Colonic mucosa (tissue), 4 donors: ENCODE results near the gene MBTPS2. TPM values are rescaled to one million over a fixed set of nuclear protein-coding genes. Genes with fewer than 3 reads are reported as not detected.
"Not testable (repeated sequence)": the region's sequence is repeated elsewhere in the genome, so short reads cannot be mapped to it uniquely, and the experiment has no call there.

ENCODE experiments used
- DNase-seq: peaks from one replicate; pipeline ENCODE4 v3.0.0-alpha.2; 2020
- H3K27ac ChIP-seq: fragments of 200-600 bp; one replicate; pipeline ENCODE4 v1.8.0; 2021
- H3K27me3 ChIP-seq: fragments of 200-600 bp; one replicate; pipeline ENCODE4 v1.8.0; 2021
- H3K36me3 ChIP-seq: fragments of 200-600 bp; one replicate; pipeline ENCODE4 v1.8.0; 2021
- H3K4me1 ChIP-seq: fragments of 200-600 bp; one replicate; pipeline ENCODE4 v1.8.0; 2021; ENCODE audit warnings: mild to moderate bottlenecking
- H3K4me3 ChIP-seq: fragments of 200-600 bp; one replicate; pipeline ENCODE4 v1.8.0; 2021
- H3K9ac ChIP-seq, 2 donors: one replicate each; pipeline ENCODE4 v1.7.0; 2013; ENCODE audit warnings: control low read depth in 2 of 2, low read depth in 2 of 2, low read length in 2 of 2
- H3K9me3 ChIP-seq: fragments of 200-600 bp; one replicate; pipeline ENCODE4 v1.8.0; 2021
- intact Hi-C: fragments of 100-400 bp; cut with DNase I; formaldehyde crosslinking; loops from one replicate; pipeline ENCODE4 v1.14.1; 2022
- total RNA-seq, 2 donors: library from RNA; stranded (reverse); fragmentation: NEBNext Ultra II Directional in 1 of 2; extraction: Animal tissue kit (Norgen Biotek cat#: 25700) in 1 of 2; gene quantifications; one replicate each; pipeline ENCODE4 v1.2.1, GENCODE V29; 2021
- TF ChIP-seq, protein P1 (sequence below): fragments of 200-600 bp; IDR thresholded peaks from one replicate; pipeline ENCODE4 v1.8.0; 2022; ENCODE audit warnings: antibody characterized with exemption, mild to moderate bottlenecking
- donor health status: healthy.
- donor health status: DM: no; HTN: no; CAD: no.
- donor health status: DM: no; HTN: no; CAD: no.

MBTPS2 gene
- total RNA-seq, 2 donors from 2014 or later, result 8.3 to 8.8 TPM

DNA sequence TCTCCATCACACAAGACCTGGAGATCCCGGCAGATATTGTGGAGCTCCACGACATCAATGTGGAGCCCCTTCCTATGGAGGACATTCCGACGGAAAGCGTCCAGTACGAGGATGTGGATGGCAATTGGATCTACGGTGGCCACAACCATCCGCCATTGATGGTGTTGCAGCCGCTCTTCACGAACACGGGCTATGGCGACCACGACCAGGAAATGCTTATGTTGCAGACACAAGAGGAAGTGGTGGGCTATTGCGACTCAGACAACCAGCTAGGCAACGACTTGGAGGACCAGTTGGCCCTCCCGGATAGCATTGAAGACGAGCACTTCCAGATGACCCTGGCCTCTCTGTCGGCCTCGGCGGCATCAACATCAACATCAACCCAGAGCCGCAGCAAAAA lies 17.1 kb downstream of the MBTPS2 start:
- H3K27me3 ChIP-seq, result no peaks in the 10 kb centered on the region
- H3K9ac ChIP-seq, result no peak overlapping the region
- no peak overlapping the region for H3K27ac ChIP-seq
- no peaks in the 10 kb centered on the region for H3K4me1 ChIP-seq
- no peaks in the 10 kb centered on the region for H3K9me3 ChIP-seq
- H3K36me3 ChIP-seq, result no peaks in the 10 kb centered on the region
- no peak for DNase-seq
- no peak overlapping the region for H3K4me3 ChIP-seq
- intact Hi-C loops, result no loop called here
- TF ChIP-seq, protein P1, sequence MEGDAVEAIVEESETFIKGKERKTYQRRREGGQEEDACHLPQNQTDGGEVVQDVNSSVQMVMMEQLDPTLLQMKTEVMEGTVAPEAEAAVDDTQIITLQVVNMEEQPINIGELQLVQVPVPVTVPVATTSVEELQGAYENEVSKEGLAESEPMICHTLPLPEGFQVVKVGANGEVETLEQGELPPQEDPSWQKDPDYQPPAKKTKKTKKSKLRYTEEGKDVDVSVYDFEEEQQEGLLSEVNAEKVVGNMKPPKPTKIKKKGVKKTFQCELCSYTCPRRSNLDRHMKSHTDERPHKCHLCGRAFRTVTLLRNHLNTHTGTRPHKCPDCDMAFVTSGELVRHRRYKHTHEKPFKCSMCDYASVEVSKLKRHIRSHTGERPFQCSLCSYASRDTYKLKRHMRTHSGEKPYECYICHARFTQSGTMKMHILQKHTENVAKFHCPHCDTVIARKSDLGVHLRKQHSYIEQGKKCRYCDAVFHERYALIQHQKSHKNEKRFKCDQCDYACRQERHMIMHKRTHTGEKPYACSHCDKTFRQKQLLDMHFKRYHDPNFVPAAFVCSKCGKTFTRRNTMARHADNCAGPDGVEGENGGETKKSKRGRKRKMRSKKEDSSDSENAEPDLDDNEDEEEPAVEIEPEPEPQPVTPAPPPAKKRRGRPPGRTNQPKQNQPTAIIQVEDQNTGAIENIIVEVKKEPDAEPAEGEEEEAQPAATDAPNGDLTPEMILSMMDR, result no peak

DNA sequence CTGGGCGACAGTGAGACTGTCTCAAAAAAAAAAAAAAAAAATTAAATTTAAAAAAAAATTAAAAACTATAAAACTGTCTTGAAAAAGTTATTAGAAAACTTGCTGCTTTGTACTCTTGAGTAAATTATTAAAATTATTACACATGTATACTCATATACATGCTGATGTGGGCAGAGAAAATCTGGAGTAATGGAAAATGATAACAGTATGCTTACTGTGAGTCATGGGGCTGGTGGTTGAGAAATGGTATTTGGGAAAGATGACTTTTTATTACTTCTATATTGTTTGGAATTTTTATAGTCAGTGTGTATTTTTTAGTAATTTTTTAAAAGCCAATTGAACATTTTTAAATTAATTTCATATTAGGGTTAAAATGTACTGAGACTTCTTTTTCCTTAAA lies 23.8 kb downstream of the MBTPS2 start:
- Histone ChIP-seq H3K36me3 (no peaks in the 10 kb centered on the region), H3K9me3 (no peaks in the 10 kb centered on the region), H3K4me3 (no peak overlapping the region), H3K4me1 (no peaks in the 10 kb centered on the region), H3K27ac (no peak overlapping the region), H3K27me3 (no peaks in the 10 kb centered on the region), H3K9ac (no peak overlapping the region)
- intact Hi-C loops, result no loop called here
- DNase-seq, result no peak
- TF ChIP-seq, protein P1, result no peak

DNA sequence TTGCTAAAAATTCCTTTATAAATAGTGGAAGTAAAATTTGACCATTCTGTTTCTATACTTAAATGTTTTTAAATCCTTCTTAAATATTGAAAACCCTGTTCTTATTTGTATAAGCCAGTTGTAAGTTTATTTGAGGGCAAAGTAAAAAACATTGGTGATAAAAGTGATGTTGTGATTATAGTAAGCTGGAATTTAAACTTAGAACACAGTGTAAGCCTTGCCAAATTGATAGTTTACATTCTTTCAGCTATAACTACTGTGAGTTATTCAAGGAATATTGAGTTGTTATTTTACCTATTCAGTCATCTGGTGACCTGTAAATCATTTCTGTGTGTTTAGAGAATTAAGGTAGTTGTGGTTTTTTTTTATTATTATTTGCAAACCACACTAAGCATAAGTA lies 26.0 kb downstream of the MBTPS2 start:
- Histone ChIP-seq H3K36me3 (no peaks in the 10 kb centered on the region), H3K27me3 (no peaks in the 10 kb centered on the region), H3K4me3 (no peak overlapping the region), H3K27ac (no peak overlapping the region), H3K9me3 (no peaks in the 10 kb centered on the region), H3K9ac (no peak overlapping the region), H3K4me1 (no peaks in the 10 kb centered on the region)
- intact Hi-C loops, result no loop called here
- DNase-seq, result no peak
- TF ChIP-seq, protein P1, result no peak

DNA sequence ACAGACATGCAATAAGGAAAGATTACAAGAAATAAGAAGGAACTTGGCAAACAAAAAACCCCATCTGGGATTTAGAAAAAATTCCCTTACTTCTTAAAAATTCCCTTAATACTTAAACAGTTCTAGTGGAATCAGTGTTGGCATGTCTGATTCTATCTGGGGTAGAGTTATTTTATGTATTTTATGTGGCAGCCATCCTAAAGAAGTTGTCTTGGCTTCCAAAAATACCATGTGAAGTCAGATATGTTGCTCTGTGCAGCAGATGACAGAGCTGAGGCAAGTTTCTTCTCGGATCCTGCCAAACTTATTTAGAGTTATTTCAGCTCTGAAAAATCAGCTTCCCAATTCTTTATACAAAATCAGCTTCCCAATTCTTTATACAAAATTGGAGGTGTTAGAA lies 31.1 kb downstream of the MBTPS2 start:
- Histone ChIP-seq H3K27me3 (no peaks in the 10 kb centered on the region), H3K4me3 (no peak overlapping the region), H3K27ac (no peak overlapping the region), H3K9me3 (no peaks in the 10 kb centered on the region), H3K36me3 (no peaks in the 10 kb centered on the region), H3K4me1 (no peaks in the 10 kb centered on the region), H3K9ac (no peak overlapping the region)
- TF ChIP-seq, protein P1, result no peak
- intact Hi-C loops, result no loop called here
- no peak for DNase-seq

DNA sequence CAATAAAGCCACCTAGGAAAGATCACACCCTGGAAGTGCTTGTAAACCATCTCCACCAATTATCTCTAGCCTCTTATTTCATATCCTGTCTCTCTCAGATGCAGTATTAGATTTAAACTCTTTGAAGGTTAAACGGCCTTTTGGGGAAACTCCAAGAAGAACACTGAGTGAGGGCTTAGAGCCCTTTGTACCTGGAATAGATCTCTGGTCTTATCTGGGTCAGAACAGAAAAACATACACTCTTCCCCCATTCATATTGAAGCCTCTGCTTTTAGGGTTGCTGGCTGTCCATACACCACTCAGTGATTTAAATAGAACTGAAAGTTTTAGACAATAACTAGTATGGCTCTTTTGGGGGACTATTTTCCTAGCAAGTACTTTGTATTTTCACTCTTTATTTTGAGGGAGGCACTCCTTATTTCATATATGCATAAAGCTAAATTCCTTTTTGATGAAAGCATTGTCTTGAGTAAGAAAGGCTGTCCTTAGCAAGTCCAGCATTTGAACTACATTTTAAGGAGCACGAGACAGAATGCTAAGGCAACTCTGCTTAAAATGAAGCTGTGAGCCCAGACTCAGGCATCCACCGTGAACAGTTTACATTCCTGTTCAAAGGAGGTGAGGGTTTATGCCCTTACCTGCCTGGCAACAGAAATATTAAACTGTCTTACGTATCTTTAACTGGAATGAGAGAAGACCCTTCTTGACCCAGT lies 33.8 kb downstream of the MBTPS2 start:
- intact Hi-C loops, result no loop called here
- Histone ChIP-seq H3K4me1 (no peaks in the 10 kb centered on the region), H3K27ac (no peak overlapping the region), H3K27me3 (no peaks in the 10 kb centered on the region), H3K9me3 (no peaks in the 10 kb centered on the region), H3K36me3 (no peaks in the 10 kb centered on the region), H3K9ac (no peak overlapping the region), H3K4me3 (no peak overlapping the region)
- TF ChIP-seq, protein P1, result no peak
- no peak for DNase-seq

DNA sequence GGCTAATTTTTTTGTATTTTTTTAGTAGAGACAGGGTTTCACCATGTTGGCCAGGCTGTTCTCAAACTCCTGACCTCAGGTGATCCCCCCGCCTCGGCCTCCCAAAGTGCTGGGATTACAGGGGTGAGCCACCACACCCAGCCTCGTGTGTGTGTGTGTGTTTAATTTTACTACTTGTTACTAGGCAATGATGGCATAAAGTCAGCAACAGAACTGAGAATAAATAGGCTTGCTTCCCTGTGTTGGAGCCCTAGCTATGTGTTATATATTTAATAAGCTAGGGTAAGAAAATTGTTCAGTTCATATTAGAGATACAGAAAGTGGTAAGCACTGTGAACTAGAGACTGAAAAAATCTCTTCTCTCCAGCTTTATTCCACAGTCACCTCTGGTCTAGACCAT lies 34.8 kb downstream of the MBTPS2 start:
- DNase-seq, H3K27me3 ChIP-seq, H3K36me3 ChIP-seq, H3K9ac ChIP-seq, H3K27ac ChIP-seq, H3K4me3 ChIP-seq, intact Hi-C loops, H3K4me1 ChIP-seq, H3K9me3 ChIP-seq: not testable (repeated sequence)
